HuH-7 (cell line): ENCODE data around the gene CNEP1R1.
A peak's percentile ranks its signal among the peaks of the same experiment; 100 is the strongest.

Experiments used
- DNase-seq: peaks from one replicate; pipeline ENCODE4 v3.0.0; 2011; ENCODE audit warnings: low spot score

Gene CNEP1R1

DNA sequence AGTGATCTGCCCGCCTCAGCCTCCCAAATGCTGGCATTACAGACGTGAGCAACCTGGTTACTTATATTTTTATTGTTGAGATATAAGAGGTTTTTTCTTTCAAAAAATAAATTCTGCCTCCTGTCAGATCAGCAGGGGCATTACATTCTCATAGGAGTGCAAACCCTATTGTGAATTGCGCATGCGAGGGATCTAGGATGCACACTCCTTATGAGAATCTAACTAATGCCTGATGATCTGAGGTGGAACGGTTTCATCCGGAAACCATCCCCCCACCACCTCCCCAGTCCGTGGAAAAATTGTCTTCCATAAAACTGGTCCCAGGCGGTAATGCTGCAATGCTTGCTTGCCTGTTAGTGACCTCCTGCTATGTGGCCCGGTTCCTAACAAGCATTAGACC is 7.5 kb upstream of the CNEP1R1 start:
- DNase-seq = no peak

DNA sequence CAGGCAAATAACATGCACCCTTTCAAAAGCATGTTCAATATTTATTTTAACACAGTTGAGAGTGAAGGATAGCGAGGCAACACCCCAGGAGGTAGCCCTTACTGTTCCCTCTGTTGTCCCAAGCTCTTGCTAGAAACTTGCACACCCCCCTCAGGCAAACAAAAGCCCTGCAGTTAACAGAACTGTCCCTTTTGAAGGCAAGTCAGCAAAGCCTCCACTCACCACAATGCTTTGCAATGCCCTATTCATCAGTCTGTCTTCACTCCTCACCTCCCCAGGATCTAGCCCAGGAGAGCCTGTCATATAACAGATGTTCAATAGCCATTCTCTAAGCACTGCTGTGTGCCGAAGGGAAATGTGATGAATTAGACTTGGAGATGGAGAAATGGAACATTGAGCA is 3.5 kb upstream of the CNEP1R1 start:
- DNase-seq = peak; percentile 10

DNA sequence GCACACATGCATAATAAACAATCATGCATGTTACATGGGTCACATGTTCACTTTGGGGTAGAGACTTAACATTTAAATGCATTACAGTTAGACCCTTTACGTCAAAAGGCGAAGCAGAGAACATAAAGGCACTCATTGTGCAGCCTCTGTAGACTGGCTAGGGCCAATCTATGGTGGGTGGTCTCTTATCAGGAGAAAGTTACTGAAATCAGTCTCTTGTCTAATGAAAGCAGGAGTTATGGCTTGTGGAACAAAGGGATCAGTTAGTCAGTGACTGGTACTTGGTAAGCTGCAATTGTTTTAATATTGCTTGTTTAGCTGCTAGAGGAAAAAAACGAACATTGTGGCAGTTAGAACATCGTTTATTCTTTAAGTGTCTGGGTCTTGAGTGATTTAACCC is 1.4 kb upstream of the CNEP1R1 start:
- no peak for DNase-seq

DNA sequence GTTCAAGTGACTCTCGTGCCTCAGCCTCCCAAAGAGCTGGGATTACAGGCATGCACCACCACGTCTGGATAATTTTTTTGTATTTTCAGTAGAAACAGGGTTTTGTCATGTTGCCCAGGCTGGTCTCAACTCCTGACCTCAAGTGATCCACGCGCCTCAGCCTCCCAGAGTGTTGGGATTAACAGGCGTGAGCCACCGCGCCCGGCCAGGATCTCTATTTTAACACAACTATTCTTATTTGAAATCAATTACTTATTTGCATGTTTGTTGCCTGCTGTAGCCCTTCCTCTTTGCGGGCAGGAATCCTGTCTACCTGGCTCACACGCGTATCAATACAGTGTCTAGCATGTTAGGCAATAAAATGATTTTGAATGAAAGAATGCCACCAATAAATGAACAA is 818 bp upstream of the CNEP1R1 start:
- DNase-seq = no peak

DNA sequence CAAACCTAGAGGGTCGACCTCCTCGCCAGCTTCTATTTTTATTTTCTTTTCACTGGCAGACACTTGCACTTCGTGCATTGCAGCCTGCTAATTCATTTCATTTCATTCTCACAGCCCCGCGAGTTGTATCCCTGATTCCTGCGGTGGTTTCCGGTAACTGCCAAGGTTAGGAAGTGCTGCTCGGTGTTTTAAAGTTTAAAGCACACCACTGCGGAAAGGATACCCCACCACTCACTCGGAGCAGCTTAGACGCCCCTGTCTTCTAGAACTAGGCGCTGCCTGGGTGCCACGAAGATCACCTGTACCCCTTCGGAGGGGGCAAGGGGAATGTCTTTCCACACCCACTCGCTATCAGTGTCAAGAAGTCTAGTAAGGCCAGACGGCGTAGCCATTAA is 509 bp downstream of the CNEP1R1 start:
- DNase-seq = peak; percentile 14

DNA sequence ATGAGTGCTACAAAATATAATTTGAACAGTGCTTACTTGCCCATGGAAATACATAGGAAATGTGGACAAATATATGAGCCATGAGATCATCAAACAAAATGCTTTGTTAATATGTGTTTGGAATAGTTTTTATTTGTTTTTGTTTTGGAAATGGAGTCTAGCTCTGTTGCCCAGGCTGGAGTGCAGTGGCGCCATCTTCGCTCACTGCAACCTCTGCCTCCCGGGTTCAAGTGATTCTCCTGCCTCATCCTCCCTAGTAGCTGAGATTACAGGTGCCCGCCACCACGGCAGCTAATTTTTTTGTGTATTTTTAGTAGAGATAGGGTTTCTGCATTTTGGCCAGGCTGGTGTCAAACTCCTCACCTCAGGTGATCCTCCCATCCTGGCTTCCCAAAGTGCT is 2.8 kb downstream of the CNEP1R1 start:
- DNase-seq = no peak

DNA sequence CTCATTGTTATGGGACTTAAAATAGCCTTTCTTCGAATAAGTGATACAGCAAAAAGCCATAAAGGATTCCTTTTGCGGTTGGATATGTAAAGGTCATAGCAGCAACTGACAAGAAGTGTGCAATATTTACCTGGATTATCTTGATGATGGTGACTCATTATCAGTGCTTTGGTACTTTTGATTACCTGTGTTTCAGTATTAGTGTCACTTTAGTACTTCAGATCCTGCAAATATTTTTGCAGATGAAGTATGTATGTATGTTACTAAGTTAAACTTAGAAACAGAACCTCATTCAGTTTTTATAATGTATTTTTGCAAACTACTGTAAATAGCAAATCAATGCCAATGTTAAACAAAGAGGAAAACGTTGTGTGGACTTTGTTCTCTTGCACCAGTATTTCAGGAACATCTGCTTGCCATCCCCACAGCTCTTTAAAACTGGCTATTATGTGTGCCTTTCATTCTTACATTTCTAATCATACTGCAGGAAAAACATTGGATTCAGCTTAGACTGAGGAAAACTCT is 10.5 kb downstream of the CNEP1R1 start:
- DNase-seq = peak; percentile 10

DNA sequence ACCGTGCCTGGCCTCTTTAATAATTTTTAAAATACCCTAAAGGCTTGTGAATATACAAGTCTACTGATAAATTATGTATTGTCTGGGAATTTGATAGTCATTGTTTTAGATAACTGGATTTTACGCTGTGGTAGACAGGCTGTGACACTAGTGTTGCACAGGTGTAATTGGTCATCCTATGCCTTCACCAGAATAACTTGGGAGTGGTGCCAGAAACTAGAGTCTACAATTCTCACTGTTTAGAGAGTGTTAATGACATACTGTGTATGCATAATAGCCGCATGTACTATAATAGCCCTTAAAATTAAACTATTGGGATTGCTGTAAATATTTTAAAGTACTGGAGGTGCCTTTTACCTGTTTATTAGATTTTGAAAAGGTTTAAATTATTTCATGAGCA is 11.4 kb downstream of the CNEP1R1 start:
- no peak for DNase-seq

DNA sequence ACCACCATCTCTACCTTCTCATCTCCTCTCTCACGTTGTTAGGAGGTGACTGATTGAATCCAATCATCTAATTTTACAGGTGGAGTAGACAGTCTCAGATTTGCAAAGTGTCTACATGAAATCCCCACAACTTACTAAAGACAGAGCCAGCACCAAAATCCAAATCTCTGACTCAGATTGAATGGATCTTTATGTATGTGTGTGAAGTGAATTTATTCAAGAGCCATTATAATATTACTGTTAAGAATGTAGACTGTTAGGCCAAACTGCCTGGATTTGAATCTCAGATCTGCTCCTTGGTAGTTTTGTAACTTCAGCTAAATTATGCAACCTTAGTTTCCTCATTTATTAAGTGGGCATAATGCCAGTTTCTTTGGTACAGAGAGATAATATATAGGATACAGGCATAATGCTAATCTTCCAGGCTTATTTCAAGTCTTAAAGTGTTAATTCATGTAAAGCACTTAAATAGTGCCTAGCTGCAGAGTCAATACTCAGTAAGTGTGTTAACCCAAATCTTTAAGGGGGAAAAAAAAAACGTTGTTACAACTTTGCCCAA is 12.7 kb downstream of the CNEP1R1 start:
- no peak for DNase-seq

DNA sequence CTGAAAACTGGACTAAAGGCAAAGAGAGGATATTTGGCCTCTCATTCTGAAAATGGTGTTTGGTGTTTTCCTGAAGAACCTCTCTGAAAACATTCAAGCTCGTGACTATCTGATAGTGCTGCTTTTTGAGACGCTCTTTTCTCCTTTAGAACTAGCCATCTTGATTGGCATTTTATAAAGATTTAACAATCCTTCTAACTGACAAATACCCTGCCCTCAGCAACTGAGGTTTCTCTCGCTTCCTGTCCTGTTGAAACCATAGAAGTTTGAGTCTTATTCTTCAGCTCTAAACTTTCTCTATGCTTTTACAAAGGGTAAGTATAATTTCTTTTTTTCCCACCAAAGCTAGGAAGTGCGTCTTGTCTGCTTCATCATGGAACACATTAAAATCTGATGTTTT is 13.3 kb downstream of the CNEP1R1 start:
- DNase-seq = no peak

DNA sequence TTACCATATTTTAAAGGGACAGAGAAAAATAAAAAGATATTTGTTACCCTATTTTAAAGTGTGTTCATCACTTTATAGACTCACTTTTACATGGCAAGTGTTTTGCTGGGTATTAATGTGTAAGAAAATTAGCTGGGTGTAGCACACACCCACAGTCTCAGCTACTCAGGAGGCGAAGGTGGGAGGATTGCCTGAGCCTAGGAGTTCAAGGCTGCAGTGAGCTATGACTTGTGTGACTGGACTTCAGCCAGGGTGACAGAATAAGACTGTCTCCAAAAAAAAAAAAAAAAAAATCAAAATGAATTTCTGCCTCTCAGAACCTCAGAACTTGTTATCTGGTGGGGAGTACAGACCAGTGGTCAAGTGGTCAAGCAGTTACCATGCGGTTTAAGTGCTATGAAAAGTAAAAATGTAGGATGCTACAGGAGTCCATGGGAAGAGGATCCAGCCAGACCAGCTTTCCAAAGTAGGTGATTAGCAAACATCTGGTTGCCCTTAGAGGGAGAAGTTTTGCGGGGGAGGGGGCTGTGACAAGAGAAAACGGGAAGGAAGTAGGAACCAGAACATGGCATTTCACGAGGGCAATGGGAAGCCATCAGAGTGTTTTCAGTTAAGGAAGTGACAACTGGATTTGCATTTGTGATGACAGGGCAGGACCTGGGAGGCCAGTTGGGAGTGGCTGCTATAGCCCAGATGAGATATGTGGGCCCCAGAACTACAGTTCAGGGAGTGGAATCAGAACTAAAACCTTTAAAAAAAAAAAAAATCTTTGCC is 13.9 kb downstream of the CNEP1R1 start:
- DNase-seq = no peak

DNA sequence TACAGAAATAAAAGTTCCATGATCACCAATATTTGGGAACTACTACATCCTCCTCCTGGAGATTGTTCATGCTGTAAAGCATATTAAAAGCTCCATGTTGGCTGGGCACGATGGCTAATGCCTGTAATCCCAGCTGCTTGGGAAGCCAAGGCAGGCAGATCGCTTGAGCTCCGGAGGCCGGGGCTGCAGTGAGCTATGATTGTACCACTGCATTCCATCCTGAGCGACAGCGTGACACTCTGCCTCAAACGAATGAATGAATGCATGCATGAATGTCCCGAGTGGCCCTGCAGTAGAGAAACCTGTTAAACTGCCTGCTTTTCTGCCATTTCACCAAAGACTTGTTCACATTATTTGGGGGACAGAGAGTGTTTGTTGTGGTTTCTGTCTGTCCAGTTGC is 15.0 kb downstream of the CNEP1R1 start:
- DNase-seq = no peak

DNA sequence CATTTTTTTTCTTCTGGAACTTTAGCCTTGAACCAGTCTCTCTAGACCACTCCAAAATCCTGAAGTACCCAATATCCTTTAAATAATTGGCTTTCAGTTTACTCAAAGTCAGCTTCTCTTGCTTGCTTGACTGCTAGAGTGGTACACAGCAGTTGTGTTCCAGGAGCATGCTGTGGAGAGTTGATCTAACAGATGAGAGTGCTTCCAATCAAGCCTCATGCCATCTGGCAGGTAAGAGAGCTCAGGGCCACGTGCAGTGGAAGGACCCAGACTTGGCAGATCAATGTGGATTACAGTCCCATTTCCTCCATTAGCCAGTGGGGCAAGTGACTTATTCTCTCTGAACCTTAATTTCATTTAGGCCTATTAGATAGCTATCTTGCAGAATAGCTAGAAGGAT is 15.7 kb downstream of the CNEP1R1 start:
- no peak for DNase-seq

DNA sequence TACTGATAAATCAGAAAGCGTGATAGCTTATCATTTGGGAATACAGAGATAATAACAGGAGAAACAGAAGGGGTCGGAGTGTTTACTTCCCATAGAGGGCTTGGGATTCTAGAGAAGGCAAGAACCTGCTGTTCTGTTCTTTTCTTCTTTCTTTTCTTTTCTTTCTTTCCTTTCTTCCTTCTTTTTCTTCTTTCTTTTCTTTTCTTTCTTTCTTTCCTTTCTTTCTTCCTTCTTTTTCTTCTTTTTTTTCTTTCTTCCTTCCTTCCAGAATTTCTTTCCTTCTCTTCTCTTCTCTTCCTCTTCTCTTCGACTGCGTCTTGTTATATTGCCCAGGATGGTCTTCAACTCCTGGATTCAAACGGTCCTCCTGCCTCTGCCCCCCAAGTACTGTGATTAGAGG is 18.3 kb downstream of the CNEP1R1 start:
- no peak for DNase-seq

DNA sequence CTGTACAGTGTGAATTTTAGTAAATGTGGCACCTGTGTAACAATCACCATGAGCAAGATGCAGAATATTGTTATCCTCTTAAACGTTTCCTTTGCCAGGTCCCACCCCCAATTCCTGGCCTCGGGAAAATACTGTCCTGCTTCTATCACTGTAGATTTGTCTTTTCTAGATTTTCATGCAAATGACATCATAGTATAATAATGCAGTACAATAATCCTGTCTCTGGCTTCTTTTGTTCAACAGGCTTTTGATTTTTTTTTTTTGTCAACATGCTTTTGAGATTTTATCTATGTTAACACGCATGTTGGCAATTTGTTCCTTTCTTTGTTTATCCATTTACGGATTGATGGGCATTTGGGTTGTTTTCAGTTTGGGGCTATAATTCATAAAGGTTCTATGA is 20.4 kb downstream of the CNEP1R1 start:
- no peak for DNase-seq

DNA sequence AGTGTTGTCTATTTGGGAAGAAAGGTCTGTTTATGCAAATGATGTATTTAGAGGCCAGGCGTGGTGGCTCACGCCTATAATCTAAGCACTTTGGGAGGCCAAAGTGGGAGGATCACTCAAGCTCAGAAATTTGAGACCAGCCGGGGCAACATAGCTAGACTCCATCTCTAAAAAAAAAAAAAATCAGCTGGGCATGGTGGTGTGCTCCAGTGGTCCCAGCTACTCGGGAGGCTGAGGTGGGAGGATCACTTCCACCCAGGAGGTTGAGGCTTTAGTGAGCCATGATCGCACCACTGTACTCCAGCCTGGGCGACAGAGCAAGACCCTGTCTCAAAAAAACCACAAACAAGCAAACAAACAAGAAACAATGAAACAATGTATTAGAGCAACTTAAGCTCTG is 21.8 kb downstream of the CNEP1R1 start:
- DNase-seq = no peak

DNA sequence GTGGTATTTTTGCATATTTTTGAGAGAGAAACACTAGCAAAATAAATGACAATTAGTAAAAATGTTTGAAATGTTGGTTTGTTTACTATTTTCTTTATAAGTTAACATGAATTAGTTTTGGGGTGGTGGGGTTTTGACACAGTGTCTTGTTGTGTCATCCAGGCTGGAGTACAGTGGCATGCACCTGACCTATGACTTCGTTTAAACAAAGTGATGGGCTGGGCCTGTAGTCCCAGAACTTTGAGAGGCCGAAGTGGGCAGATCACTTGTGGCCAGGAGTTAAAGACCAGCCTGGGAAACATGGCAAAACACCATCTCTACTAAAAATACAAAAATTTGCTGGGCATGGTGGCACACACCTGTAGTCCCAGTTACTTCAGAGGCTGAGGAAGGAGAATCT is 22.8 kb downstream of the CNEP1R1 start:
- DNase-seq = no peak

DNA sequence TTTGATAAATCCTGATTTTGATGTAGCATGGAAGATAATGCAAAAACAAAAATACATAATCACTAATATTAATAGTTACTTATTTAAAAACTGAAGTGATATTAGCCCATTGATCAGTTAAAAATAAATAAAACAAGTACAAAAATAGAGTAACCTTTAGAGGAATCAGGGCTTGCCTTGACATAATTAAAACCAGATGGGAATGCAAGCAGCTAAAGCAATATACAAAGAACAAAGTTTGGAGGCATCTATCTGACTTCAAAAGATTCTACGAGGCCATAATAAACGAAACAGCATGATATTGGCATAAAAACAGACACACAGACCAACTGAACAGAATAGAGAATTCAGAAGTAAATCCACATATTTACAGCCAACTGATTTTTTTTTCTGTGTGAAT is 25.8 kb downstream of the CNEP1R1 start:
- DNase-seq = no peak

DNA sequence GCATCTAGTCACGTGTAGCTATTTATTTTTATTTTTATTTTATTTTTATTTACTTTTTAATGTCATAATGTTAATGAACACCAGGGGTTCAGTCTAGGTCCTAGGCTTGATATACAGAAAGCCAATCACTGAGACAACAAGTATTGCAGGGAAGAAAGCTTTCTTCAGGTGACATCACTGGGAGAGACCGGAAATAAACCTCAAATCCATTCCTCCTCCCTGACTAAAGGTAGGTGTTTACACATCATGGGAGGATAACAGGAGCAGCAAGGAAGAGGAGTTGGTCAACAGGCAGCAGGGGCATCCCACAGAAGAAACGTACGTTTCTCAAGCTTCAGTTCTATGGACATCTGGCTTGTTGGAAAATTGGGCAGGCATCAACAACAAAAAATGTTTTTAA is 31.2 kb downstream of the CNEP1R1 start:
- no peak for DNase-seq

DNA sequence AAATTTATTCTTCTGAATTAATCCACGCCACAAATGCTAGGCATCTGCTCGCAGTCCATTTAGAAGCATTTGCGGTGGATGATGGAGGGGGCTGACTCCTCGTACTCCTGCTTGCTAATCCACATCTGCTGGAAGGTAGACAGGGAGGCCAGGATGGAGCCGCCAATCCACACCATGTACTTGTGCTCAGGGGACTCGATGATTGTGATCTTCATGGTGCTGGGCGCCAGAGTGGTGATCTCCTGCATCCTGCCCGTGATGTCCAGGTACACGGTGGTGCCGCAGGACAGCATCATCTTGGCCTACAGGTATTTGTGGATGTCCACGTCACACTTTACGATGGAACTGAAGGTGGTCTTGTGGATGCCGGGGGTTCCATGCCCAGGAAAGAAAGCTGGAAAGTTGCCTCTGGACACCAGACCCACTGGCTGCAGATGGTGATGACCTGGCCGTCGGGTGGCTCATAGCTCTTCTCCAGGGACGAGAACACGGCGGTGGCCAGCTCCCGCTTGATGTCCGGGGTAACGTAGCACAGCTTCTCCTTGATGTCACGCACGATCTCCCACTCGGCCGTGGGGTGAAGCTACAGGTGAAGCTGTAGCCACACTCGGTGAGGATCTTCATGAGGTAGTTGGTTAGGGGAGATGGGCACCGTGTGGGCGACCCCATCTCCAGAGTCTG is 33.2 kb downstream of the CNEP1R1 start:
- no peak for DNase-seq

DNA sequence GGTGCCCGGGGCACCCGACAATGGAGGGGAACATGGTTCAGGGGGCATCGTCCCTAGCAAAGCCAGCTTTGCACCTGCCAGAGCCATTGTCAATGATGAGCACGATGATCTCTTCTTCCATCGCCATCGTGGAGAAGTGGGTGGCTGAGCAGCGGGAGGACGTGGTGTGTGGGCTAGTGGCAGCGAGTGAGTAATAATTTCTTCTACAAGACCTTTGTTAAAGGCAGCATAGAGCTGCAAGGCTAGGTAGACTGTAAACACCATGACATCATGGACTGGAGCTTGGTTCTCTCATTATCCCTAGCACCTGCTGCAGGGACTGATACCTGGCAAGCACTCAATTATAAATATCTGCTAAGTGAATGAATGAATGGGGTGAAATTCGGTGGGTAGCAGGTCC is 34.1 kb downstream of the CNEP1R1 start:
- DNase-seq = no peak

DNA sequence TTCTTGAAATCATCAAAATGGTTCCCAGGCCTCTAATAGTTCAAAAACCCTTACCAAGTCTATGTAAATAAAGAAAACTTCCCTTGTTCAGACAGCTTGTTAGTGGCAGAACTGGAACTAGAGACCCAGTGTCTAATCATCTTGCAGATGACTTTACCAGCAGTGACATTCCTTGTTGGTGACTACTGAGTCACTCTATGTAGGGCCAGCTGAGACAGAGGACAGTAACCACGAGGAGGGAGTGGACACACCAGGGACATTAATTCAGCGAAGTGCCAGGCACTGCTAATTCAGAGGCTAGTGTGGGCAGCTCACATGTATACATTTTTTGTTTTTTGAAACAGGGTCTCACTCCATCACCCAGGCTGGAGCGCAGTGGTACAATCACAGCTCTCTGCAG is 34.6 kb downstream of the CNEP1R1 start:
- DNase-seq = no peak

DNA sequence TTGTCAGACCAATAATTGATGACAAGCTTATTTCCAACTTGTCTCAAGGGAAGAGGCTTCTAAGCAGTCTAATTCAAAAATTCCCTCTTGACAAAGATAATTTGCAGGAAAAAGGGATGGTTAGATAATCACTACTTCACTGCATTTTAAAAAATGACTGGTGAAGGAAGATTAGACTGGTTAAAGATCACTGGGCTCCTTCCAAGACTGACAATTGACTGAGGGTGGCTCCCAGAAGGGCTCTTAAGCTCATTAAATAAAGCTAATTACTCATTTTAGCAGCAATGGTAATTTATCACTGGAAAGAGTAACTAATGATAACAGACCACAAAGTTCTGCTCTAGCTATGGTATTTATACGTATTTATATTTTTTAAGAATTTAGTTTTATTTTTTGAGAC is 36.3 kb downstream of the CNEP1R1 start:
- DNase-seq = no peak

DNA sequence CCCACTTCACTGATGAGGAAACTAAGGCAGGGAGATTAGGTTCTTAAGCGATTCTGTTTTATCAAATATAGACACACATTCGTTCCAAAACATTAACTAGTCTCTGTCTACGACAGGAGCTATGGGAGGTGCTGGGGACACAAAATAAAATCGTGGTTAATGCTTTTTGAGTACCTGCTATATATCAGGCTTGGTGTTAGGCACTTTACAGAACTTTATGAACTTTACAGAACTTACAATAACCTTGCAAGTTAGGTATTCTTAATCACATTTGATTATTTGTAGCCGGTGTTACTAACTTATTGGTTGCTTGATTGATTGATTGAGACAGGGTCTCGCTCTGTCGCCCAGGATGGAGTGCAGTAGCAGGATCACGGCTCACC is 40.2 kb downstream of the CNEP1R1 start:
- DNase-seq = no peak
